ENCODE measurements around the gene PRPF38A.
"Not testable (repeated sequence)": the region's sequence is repeated elsewhere in the genome, so short reads cannot be mapped to it uniquely, and the experiment has no call there.

The PRPF38A gene, protein sequence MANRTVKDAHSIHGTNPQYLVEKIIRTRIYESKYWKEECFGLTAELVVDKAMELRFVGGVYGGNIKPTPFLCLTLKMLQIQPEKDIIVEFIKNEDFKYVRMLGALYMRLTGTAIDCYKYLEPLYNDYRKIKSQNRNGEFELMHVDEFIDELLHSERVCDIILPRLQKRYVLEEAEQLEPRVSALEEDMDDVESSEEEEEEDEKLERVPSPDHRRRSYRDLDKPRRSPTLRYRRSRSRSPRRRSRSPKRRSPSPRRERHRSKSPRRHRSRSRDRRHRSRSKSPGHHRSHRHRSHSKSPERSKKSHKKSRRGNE
- total RNA-seq, result 50.4 to 88.2 (median 81.2) reads per million in 4 donors

DNA sequence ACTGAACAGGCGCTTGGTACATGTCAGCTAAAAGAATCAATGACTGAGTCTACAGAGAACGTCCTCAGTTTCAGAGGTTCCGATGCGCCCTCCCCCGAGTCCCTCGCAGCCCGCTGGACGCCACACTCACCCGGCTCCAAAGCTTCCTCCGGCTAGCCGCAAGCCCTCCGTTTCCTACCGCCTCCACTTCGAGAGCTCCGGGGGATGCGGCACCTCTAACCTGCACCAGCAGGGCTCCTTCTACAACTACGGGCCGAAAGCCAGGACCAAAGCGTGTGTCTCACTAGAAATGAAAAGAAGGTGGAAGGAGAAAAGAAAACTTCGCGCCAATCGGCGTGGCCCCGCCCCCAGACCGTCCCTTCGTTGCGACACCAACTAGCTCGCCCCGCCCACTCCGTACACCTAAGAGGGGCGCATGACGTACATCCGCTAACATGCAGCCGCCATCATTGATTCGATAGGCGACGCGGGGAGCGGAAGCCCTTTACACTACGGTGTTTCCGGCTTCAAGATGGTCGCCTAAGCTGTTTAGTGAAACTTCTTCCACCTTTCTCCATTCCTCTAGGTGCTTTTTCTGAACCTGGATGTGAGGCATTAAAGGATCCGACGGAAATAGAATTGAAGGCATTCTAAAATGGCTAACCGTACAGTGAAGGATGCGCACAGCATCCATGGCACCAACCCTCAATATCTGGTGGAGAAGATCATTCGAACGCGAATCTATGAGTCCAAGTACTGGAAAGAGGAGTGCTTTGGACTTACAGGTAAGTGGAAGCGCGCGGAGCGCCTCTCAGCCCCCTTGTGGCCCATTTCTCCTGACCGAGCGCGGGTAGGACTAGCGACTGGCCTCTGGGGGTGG lies at the start of gene PRPF38A, which contains the start of gene ORC1:
Gene PRPF38A (plus strand): TSS at position 487 of the 859 bp plus-strand sequence. CDS start 148 bp downstream, at position 635.
Gene ORC1 (minus strand): TSS at position 308 of the 859 bp plus-strand sequence. CDS start 2,200 bp downstream, outside the sequence.
- peak; percentile 96 to 99 (median 97) for DNase-seq

DNA sequence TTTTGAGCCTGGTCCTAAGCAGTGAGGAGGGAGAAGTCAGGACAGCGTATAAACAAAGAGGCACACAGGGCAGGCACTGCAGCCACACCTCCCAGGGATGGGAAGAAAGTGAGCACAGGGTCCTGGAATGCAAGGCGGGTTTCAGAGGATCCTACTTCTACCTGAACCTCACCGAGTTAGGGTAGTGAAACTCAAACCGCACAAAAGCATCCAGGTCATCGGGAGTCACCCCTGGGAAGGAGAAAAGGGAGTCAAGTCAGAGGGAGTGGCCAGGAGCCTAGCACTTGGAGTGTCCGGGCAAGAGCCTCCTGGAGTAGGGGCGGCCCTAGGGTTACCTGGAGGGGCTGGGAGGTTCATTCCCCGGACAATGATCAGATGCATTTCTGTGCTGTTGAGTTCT lies 49.0 kb upstream of the PRPF38A start:
- no peak for DNase-seq

DNA sequence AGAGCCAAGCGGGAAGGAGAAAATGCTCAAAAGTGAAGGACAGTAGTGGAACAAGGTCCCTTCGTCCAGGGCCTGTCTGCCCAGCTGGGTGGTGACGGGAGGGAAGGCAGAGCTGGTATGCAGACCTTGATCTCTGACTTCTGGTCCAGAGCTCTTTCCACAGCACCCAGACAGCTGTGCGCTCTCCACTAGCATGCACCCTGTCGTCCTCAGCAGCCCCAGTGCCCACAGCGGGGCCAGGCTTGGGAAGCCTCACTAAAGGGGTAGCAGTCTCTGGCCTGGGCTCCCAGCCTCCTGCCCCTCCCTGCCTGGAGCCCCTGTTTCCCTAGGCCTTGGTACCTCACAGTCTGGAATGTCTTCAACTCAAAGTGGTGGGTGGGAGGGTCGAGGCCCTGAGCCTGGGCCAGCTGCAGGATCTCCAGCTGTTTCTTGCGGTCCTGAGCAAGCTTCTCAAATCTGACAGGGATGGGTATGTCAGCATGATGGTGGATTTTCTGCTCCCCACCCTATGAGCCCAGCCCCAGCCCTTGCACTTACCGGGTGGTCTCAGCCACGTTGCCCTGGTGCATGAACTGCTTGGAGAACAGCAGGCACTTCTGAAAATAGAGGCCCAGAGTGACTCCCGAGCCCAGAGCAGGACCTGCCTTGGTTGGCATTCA lies 48.4 kb upstream of the PRPF38A start:
- no peak for DNase-seq

DNA sequence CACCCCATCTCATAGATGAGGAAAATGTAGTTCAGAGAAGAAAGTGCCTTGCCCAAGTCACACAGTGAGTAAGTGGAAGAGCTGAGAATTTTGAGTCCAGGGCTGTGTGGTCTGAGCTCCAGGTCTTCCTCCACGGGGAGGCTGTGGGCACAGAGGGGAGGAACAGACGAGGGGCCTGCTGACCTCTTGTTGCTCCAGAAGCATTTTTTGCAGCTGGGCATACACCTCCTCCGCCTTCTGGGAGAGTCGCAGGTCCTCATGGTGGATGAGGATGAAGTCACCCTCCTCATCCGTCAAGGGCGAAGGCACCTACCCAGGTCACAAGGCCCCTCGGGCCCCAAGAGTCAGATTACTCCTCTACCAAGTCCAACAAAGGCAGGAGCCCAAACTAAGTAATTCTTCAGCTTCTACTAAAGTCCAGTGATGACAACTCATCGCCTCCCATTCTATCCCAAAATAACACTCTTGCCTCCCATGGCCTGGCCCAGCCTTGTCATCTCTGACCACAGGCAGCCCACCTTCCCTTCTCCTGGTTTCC lies 47.5 kb upstream of the PRPF38A start:
- no peak for DNase-seq

DNA sequence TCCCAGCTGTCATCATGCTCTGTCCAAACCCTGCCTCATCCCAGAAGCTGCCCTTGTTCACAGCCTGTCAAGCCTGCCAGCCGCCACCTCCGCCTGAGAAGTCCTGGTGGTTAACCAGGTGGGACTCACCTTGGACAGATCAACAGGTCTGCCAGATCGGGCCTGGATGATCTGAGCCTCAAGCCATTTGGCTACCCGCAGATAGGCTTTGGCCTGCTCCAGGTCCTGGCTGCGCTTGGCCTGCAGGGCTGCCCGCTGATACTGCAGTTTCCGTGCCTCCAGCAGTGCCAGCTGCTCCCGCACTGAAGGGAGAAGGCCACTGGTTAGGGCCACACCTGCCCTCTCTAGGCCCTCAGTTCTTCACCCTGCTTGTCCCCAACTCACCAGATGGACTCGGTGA lies 47.0 kb upstream of the PRPF38A start:
- DNase-seq, result no peak

DNA sequence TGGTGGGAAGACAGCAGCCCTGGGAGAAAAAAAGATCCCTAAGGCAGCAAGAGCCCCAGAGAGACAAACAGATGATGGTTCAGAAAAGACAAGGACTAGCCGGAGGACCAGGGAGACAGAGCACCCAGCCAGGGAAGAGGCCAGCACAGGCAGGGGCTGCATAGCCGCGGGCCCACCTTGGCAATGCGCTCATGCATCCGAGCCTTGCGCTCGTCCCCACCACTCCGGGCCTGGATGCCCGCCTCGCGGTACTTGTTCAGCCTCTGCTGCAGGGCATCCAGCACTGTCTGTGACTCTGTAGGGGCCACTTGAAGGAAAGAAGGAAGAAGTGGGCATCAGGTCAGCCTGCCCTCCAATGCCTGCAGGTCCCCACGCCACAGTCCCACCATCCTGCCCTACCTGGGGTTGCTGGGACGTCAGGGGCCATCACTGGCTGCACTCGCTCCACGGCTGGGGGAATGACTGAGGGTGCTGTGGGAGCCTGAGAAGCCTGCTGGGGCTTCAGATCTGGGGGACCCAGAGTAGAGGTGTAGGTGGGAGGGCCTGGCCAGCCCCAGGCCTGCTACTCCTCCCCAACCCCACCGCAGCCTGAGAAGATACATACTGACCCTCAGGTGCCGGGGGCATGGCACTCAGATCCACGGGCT lies 45.4 kb upstream of the PRPF38A start:
- no peak for DNase-seq

DNA sequence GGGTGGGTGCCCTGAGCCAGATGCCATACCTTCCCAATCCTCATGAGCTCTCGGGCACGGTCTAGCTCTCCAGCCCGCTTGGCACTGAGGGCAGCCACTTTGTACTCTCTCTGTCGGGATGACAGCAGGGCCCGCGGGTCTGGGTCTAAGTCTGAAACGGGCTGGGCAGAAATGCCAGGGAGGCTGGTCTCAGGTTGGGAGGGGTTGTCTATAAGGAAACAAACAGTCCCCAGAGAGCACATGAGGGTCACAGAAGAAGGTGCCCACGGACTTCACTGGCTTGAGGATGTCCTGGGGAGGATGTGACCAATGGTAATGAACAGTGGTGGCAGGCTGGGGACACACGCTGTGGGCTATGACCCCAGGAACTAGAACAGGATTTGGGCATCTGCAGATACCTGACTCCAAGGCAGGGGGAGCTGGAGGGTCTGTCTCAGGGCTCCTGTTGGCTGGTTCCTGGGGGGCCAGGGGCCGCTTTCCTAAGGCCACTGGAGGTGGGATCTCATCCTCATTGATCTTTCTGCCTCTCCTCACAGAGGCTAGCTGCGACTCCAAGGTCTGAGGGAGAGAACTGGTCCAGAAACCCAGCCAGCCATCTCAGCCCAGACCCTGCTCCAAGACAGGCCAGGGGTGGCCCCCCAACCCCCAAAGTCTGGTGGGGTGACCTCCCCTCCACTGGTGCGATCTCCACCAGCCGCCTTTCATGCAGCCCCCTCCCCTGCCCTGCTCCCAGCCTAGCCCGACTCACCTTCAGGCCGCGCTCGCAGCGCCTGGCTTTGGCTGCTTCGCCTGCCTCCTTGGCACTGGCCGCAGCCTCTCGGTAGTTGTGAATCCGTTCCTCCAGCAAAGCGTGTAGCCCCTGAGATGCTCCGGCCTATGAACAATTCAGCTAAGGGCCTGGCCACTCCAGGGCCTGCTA lies 44.5 kb upstream of the PRPF38A start:
- no peak for DNase-seq

DNA sequence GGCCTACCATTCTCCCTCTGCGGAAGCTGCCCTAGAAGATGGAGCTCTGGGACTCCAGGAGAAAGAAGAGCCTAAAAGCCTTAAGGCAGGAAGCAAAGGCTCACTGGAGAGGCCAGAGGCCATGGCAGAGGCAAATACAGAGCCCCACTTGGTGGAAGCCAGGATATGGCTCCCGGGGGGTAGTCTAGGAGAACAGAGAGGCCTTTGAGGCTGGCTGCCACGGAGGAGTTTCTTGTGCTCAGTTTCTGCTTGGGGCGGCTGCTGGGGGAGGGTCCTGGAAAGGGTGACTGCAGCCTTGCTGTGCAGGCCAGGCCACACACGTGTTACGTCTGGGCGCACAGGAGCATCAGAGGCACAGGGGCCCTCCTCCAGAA lies 43.8 kb upstream of the PRPF38A start:
- no peak for DNase-seq

DNA sequence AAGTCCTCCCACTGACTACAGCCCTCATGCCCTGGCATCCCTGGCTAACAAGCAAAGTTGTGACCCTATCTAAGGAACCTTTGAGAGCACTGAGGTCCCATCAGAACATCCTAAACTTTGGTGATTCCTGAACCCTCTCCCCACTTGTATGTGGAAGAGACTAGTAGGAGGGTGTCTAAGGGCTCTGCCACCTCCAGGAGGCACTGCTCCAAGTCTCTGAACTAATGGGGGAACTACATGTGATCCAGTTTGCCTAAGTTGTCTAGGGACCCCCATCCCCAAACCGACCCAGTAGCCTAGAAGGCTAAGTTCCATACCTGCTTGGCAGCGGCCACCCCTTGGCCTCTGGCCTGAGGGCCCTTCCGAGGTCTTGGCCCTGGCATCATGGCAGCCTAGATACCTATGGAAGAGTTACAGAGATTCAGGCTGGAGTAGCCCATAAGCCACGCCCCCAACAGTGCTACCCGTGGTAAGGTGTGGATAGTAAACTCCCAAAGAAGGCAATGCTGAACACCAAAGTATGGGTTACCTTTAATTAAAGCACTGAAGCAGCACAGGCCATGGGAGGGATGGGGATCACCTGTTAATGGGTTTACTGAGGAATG lies 40.1 kb upstream of the PRPF38A start:
- peak in 1 of 5 donors; percentile 17 for DNase-seq

DNA sequence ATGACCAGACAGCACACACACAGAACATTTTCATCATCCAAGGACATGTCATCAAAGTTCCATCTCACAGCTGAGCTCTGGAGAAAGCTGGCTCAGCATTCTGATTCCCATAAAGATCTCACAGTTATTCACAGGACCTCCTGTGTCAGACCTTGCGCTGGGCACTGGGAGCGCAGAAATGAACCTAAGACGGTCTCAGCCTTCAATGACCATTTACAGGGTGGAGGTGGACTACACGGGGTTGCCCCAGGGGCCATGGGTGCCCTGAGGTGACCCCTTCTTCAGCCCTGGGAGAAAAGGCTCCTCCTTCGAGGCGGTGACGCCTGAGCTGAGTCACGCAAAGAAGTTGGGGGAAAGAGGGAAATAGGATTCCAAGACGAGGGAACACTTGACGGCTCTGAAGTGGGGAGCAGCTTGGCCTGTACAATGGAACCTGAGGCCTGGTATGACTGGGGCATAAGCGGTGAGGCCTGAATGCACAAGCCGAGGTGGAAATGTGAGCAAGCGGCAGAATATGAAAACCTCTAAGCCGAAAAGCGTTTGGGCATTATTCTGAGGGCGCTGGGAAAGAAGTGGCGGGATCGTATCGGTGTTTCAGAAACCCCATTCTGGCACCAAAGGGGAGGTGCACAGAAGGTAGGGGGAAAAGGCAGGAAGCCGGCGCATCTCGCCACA lies 39.2 kb upstream of the PRPF38A start:
- peak in 1 of 5 donors; percentile 10 for DNase-seq

DNA sequence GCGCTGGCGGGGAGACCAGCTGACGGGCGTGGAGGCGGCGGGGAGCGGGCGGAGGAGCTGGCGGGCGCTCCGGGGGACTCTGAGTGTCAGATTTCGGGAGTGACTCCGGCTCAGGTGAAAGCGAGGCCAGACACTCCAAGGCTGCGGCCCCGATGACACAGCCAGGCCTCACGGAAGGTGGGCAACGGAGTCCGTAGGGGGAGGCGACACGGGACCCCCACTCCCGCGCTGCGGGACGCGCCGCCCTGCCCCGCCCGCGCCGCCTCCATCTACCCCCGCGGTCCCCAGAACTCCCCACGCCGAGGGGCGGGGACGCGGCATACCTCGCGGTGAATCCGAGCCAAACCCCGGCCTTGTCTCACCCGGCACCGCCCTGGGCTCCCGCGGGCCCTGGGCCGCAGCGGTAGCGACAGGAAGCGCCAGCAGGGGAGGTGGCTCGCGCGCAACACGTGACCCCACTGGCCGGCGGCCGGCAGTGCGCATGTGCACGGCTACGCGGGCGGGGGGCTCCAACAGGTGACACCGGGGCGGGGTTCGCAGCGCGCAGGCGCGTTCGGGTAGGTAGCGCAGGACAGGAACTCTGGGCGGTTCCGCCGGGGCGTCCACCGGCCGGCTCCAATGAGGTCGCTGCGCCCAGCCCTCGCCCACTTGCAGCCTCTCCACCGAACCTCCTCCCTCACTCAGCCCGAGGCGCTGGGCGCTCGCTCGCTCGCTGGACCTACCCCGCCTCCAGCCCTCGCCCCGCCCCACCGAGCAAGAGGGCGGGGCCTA lies 38.5 kb upstream of the PRPF38A start, which contains the start of gene CC2D1B:
Gene CC2D1B (minus strand): TSS at position 460 of the 771 bp plus-strand sequence. CDS start 1,585 bp downstream, outside the sequence.
- DNase-seq, result peak; percentile 97 to 100 (median 99)

DNA sequence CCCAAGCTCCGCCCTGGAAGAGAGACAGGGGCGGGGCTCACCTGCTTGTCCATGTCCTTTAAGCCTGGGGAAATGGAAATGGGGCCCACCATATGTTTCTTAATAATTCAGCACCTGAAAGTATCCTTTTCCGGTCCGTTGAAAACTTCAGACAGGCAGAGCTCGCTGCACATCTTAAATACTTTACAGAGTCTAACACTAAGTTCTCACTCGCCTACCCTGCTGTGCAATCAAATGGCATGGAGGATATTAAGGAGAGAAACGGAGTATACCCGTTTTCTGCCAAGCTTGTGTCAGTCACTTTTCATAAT lies 37.9 kb upstream of the PRPF38A start:
- DNase-seq, result no peak

DNA sequence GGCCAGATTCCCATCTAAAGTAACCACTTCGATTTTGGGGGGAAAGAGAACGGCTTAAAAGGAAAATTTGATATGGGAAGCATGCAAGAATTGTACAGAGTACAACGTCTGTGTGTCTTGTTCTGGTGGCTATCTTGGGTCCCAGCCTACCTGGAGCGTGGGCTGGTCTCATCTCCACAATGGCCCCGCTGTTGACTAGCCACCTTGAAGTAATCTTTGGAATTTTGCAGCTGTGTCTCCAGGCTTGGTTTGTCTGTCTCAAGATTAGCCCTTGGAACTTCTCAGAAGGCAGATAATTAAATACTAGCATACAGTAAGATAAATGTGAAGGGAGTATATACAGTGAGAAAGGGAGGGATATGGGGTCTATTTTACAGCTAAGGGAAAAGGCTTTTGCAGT lies 37.1 kb upstream of the PRPF38A start:
- no peak for DNase-seq

DNA sequence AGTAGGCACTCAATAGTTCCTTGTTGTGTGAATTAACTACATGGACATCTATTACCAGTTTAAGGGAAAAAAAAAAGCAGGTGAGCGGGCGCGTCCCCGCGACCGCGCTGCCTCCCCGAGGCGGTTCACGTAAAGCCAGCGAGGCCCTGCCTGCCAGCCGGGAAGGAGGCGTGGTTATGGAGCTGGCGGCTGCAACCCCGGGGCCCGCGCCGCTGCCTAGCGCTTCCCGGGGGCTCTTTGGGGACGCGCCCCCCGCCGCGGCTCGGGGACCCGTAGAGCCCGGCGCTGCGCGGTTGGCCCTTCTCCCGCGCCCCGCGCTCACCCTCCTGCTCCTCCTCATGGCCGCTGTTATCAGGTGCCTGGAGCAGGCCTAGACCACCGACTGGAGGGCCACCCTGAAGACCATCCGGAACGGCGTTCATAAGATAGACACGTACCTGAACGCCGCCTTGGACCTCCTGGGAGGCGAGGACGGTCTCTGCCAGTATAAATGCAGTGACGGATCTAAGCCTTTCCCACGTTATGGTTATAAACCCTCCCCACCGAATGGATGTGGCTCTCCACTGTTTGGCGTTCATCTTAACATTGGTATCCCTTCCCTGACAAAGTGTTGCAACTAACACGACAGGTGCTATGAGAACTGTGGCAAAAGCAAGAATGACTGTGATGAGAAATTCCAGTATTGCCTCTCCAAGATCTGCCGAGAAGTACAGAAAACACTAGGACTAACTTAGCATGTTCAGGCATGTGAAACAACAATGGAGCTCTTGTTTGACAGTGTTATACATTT lies 35.8 kb upstream of the PRPF38A start:
- peak; percentile 35 to 71 (median 46) for DNase-seq

DNA sequence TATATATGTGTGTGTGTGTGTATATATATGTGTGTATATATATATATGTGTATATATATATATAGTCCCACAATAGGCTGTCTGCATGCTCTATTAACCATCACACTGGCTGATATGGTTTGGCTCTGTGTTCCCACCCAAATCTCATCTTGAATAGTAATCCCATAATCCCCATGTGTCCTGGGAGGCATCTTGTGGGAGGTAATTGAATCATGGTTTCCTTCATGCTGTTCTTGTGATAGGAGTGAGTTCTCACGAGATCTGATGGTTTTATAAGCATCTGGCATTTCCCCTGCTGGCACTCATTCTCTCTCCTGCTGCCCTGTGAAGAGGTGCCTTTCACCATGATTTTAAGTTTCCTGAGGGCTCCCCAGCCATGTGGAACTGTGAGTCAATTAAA lies 34.6 kb upstream of the PRPF38A start:
- not testable (repeated sequence) for DNase-seq

DNA sequence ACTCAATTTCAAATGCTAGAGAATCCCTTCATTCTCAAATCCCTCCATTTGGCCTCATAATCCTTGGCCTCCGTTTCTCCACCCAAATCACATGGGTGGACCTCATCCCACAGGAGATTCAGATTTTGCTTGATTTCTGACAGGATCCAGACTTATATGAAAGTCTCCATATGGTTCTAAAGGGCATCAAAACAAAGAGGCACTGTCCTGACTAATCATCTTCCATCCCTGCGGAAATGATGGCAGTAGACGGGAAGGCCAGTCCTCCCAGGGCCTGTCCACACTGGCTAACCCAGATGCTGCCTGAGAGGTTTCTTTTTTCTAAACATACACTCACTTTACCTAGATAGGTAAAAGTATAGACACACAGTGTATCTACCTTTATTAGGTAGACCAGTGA lies 19.0 kb upstream of the PRPF38A start:
- no peak for DNase-seq

DNA sequence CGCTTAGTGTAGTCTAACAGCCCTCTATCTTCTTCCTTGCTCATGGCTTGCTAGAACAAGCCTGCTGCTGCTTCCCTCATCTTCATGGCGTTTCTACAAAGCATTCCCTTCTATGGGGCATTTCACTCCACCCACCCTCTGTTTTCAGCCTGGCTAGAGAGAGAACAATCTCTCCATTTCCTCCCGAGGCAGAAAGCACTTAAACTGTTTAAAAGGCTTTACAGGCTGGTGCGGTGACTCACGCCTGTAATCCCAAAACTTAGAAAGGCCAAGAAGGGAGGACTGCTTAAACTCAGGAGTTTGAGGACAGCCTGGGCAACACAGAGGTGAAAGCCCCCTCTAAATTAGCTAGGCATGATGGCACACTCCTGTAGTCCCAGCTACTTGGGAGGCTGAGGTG lies 17.9 kb upstream of the PRPF38A start:
- DNase-seq, result no peak

DNA sequence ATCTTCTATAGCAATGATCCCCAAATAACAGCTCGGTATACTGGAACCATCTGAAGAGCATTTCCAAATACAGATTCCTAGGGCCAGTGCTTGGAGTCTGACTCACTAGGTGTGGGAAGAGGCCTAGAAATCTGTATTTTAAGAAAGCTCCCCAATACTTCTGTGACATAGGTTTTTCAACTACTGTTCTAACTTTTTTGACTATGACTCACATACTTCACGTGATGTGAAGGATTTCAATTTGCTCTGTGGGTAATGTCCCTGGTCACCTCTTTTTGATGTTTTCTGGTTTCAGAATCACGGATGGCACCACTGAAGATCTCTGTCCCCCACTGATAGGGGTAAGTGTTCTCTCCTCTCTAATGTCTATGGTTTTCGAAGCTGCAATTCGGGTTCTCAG lies 11.2 kb upstream of the PRPF38A start:
- DNase-seq, result no peak

DNA sequence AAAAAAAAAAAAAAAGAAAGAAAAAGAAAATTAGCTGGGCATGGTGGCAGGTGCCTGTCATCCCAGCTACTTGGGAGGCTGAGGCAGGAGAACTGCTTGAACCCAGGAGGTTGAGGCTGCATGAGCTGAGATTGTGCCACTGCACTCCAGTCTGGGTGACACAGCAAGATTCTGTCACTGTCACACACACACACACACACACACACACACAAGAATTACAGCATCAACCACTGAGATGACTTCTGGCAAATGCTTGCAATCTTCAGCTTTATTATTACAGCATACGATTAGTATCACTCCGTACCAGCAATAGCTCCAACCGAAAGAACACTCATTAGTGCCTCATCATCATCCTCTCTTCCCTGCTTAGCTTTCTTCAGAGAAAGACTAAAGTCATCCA lies 4.8 kb upstream of the PRPF38A start:
- DNase-seq, result no peak
